GM21367 (cell line): ENCODE measurements around the gene ASF1B.
A peak's percentile ranks its signal among the peaks of the same experiment; 100 is the strongest.
"Not testable (repeated sequence)": the region's sequence is repeated elsewhere in the genome, so short reads cannot be mapped to it uniquely, and the experiment has no call there.

ENCODE experiments used
- ATAC-seq: cut with Tn5 transposase; IDR thresholded peaks from one replicate; pipeline ENCODE4 v1.9.1; 2021; ENCODE audit not compliant: unreplicated experiment

Gene ASF1B

GRCh38 chr19:14136509-14137281 is at the start of gene ASF1B:
ASF1B (minus strand) TSS chr19:14136589; CDS start chr19:14136456, 133 bp downstream.
- peak; percentile 67 for ATAC-seq

- ATAC-seq: not testable (repeated sequence)
These were observed 49.3 kb upstream of the ASF1B start for GRCh38 chr19:14185691-14186090.

GRCh38 chr19:14185158-14185557 is 48.8 kb upstream of the ASF1B start:
- no peak for ATAC-seq

- no peak for ATAC-seq
These were observed 47.5 kb upstream of the ASF1B start for GRCh38 chr19:14183741-14184350.

- ATAC-seq: no peak
These were observed 46.1 kb upstream of the ASF1B start for GRCh38 chr19:14182476-14182875.

- no peak for ATAC-seq
These were observed 45.5 kb upstream of the ASF1B start for GRCh38 chr19:14181906-14182305.

GRCh38 chr19:14181199-14181598 is 44.8 kb upstream of the ASF1B start:
- ATAC-seq: not testable (repeated sequence)

- no peak for ATAC-seq
These were observed 41.2 kb upstream of the ASF1B start for GRCh38 chr19:14177496-14178074.

GRCh38 chr19:14175351-14175792 is 39.0 kb upstream of the ASF1B start:
- ATAC-seq: no peak

GRCh38 chr19:14174883-14175282 is 38.5 kb upstream of the ASF1B start:
- ATAC-seq: no peak

- ATAC-seq: no peak
These were observed 32.6 kb upstream of the ASF1B start for GRCh38 chr19:14168993-14169392.

- no peak for ATAC-seq
These were observed 32.0 kb upstream of the ASF1B start for GRCh38 chr19:14168259-14168972.

- ATAC-seq: no peak
These were observed 31.3 kb upstream of the ASF1B start for GRCh38 chr19:14167576-14168138.

GRCh38 chr19:14166999-14167575 is 30.7 kb upstream of the ASF1B start:
- ATAC-seq: no peak

- ATAC-seq: no peak
These were observed 29.8 kb upstream of the ASF1B start for GRCh38 chr19:14165990-14166830.

GRCh38 chr19:14164724-14165493 is 28.5 kb upstream of the ASF1B start:
- no peak for ATAC-seq

GRCh38 chr19:14164082-14164481 is 27.7 kb upstream of the ASF1B start:
- ATAC-seq: no peak

GRCh38 chr19:14162871-14163297 is 26.5 kb upstream of the ASF1B start:
- ATAC-seq: no peak

- ATAC-seq: no peak
These were observed 24.9 kb upstream of the ASF1B start for GRCh38 chr19:14161305-14161704.
